A673 (cell line): ENCODE results near the gene MORN1. TPM values are rescaled to one million over a fixed set of nuclear protein-coding genes. Genes with fewer than 3 reads are reported as not detected.

Source experiments
- BruUV-seq: library from RNA; stranded (reverse); fragments of 400-500 nt; replicated peaks from 2 replicates; lab custom pipeline; 2021; lab: Mats Ljungman, UMichigan
- CTCF ChIA-PET: fragments of 300-600 bp; sonication (Branson Sonifier 250); formaldehyde crosslinking; loops from one replicate; lab custom pipeline; 2022; ENCODE audit warnings: antibody characterized with exemption; lab: Charles Lee
- POLR2A ChIA-PET: fragments of 300-600 bp; sonication (Branson Sonifier 250); formaldehyde crosslinking; loops from one replicate; lab custom pipeline; 2022; ENCODE audit warnings: antibody characterized with exemption; ENCODE audit not compliant: low non-redundant PET; lab: Charles Lee
- DNase-seq: peaks from one replicate; pipeline ENCODE4 v3.0.0-alpha.2; 2015; ENCODE audit warnings: low spot score
- H3K27ac ChIP-seq: fragments of 200-600 bp; sonication (generic); 2 replicates; pipeline ENCODE4 v1.5.1; 2016; ENCODE audit warnings: mixed run types, low read depth, mild to moderate bottlenecking, mixed read lengths, antibody characterized with exemption, low read length; ENCODE audit not compliant: poor library complexity, severe bottlenecking
- H3K27me3 ChIP-seq: fragments of 200-600 bp; sonication (generic); replicated peaks from 2 replicates; pipeline ENCODE4 v1.6.1; 2017; ENCODE audit warnings: mixed run types, low read depth, mild to moderate bottlenecking, mixed read lengths, antibody characterized with exemption, low read length; ENCODE audit not compliant: insufficient read depth, poor library complexity
- H3K36me3 ChIP-seq: fragments of 200-600 bp; sonication (generic); 2 replicates; pipeline ENCODE4 v1.6.1; 2016; ENCODE audit warnings: mixed run types, mild to moderate bottlenecking, mixed read lengths, antibody characterized with exemption, low read length; ENCODE audit not compliant: insufficient read depth, poor library complexity, severe bottlenecking
- H3K4me1 ChIP-seq: fragments of 200-600 bp; sonication (generic); 2 replicates; pipeline ENCODE4 v1.6.1; 2017; ENCODE audit warnings: mixed run types, mild to moderate bottlenecking, mixed read lengths, antibody characterized with exemption, low read length; ENCODE audit not compliant: insufficient read depth, poor library complexity, severe bottlenecking
- H3K4me3 ChIP-seq: fragments of 200-600 bp; sonication (generic); 2 replicates; pipeline ENCODE4 v1.5.1; 2016; ENCODE audit warnings: low read depth, mixed run types, mild to moderate bottlenecking, mixed read lengths, low read length; ENCODE audit not compliant: poor library complexity, severe bottlenecking
- H3K9me3 ChIP-seq: fragments of 200-600 bp; sonication (generic); 2 replicates; pipeline ENCODE4 v1.6.1; 2016; ENCODE audit warnings: mixed run types, low read depth, mild to moderate bottlenecking, mixed read lengths, antibody characterized with exemption, low read length; ENCODE audit not compliant: poor library complexity, severe bottlenecking
- EZH2 ChIP-seq: fragments of 200-600 bp; sonication (generic); IDR thresholded peaks from 2 replicates; pipeline ENCODE4 v1.6.1; 2017; ENCODE audit warnings: borderline replicate concordance, low read depth, mild to moderate bottlenecking, mixed read lengths, antibody characterized with exemption, low read length; ENCODE audit not compliant: poor library complexity, severe bottlenecking
- intact Hi-C: fragments of 100-400 bp; cut with micrococcal nuclease; formaldehyde crosslinking; loops from one replicate; pipeline ENCODE4 v1.10.0; 2022; ENCODE audit not compliant: unreplicated experiment
- total RNA-seq: library from RNA; stranded (reverse); gene quantifications from 2 replicates; pipeline ENCODE4 v1.2.3, GENCODE V29; 2021
- TF ChIP-seq, protein P1 (sequence below): fragments of 300-800, 200-600 bp; sonication (generic); conservative IDR thresholded peaks from 2 replicates; pipeline ENCODE4 v1.5.1; 2017; ENCODE audit warnings: low read depth, mild to moderate bottlenecking, antibody characterized with exemption, low read length, moderate library complexity, mixed read lengths

Gene MORN1
- total RNA-seq, 1 experiment from 2014 or later: 24.7 TPM

DNA sequence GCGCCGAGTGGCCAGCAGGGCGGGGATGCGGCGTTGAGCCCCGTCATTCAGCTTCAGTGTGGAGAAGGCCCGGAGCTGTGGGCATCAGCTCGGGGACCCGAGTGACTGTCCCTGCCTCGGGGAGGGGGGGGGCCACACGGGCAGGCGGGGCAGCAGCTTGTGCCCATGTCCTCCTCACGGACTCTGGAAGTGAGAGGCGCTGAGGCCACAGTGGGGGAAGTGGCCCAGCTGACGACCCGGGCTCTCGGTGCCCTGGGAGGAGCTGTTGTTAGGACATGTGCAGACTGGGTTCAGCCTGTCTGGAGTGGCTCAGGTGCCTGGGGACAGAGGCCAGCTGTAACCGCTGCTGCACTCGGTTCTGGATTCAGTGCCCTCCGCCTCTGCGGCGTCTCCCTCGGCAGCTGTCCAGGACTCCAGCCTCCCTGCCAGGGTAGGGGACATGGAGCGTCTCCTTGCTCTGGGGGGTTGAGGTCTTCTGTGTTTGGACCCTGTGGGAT, 92.2 kb downstream of the MORN1 start:
- Histone ChIP-seq H3K4me3 (no peak overlapping the region), H3K9me3 (no peaks in the 10 kb centered on the region), H3K27ac (peak overlapping the region; percentile 79), H3K36me3 (peaks cover 5% of the 10 kb centered on the region), H3K27me3 (no peaks in the 10 kb centered on the region), H3K4me1 (peaks cover 31% of the 10 kb centered on the region)
- DNase-seq: no peak
- CTCF ChIA-PET: no interaction called here
- BruUV-seq: no TSS peak
- POLR2A ChIA-PET: no interaction called here
- TF ChIP-seq, protein P1, sequence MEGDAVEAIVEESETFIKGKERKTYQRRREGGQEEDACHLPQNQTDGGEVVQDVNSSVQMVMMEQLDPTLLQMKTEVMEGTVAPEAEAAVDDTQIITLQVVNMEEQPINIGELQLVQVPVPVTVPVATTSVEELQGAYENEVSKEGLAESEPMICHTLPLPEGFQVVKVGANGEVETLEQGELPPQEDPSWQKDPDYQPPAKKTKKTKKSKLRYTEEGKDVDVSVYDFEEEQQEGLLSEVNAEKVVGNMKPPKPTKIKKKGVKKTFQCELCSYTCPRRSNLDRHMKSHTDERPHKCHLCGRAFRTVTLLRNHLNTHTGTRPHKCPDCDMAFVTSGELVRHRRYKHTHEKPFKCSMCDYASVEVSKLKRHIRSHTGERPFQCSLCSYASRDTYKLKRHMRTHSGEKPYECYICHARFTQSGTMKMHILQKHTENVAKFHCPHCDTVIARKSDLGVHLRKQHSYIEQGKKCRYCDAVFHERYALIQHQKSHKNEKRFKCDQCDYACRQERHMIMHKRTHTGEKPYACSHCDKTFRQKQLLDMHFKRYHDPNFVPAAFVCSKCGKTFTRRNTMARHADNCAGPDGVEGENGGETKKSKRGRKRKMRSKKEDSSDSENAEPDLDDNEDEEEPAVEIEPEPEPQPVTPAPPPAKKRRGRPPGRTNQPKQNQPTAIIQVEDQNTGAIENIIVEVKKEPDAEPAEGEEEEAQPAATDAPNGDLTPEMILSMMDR: no peak
- TF ChIP-seq EZH2: no peak
- intact Hi-C loops: no loop called here

- intact Hi-C loops: no loop called here
- Histone ChIP-seq H3K9me3 (no peaks in the 10 kb centered on the region), H3K4me1 (peaks cover 34% of the 10 kb centered on the region), H3K27ac (peak overlapping the region; percentile 79), H3K4me3 (no peak overlapping the region), H3K27me3 (no peaks in the 10 kb centered on the region), H3K36me3 (peaks cover under 1% of the 10 kb centered on the region)
- BruUV-seq: no TSS peak
- DNase-seq: no peak
- POLR2A ChIA-PET: no interaction called here
- no peak for TF ChIP-seq EZH2
- TF ChIP-seq, protein P1: no peak
- CTCF ChIA-PET: no interaction called here
Measured at GRCh38 chr1:2298685-2299084, 92.7 kb downstream of the MORN1 start.

GRCh38 chr1:2297246-2298011, 93.9 kb downstream of the MORN1 start:
- no peaks in the 10 kb centered on the region for H3K27me3 ChIP-seq
- H3K4me1 ChIP-seq: peaks cover 47% of the 10 kb centered on the region
- no peaks in the 10 kb centered on the region for H3K36me3 ChIP-seq
- no TSS peak for BruUV-seq
- H3K27ac ChIP-seq: no peak overlapping the region
- ChIA-PET POLR2A (no interaction called here), CTCF (no interaction called here)
- TF ChIP-seq, protein P1: no peak
- TF ChIP-seq EZH2: no peak
- no peaks in the 10 kb centered on the region for H3K9me3 ChIP-seq
- intact Hi-C loops: no loop called here
- DNase-seq: no peak
- H3K4me3 ChIP-seq: no peak overlapping the region
